ENCODE measurements around the gene PRPH2. TPM values are rescaled to one million over a fixed set of nuclear protein-coding genes. Genes with fewer than 3 reads are reported as not detected.
"Not testable (repeated sequence)": the region's sequence is repeated elsewhere in the genome, so short reads cannot be mapped to it uniquely, and the experiment has no call there.

Gene PRPH2
- total RNA-seq, 2 experiments from 2014 or later, result not detected

GRCh38 chr6:42704251-42704936, 18.0 kb downstream of the PRPH2 start:
- H3K9me3 ChIP-seq (ENCODE audit: low read length), result no peaks in the 10 kb centered on the region
- TF ChIP-seq CTCF (conservative IDR thresholded peaks at IDR 0.05; ENCODE audit: low read length) (no peak), EZH2phosphoT487 (IDR thresholded peaks at IDR 0.05; ENCODE audit: borderline replicate concordance, low read depth, low read length) (no peak)
- H3K79me2 ChIP-seq (ENCODE audit: insufficient read depth, low read depth, low read length), result no peaks in the 10 kb centered on the region
- CTCF ChIA-PET (ENCODE audit: unreplicated experiment), result interaction anchor here (0.6 kb wide), 1 partner anchor 109 kb away, joined by 3 read pairs; no protein-coding TSS in a partner anchor
- intact Hi-C loops (cut with micrococcal nuclease; ENCODE audit: unreplicated experiment), result no loop called here
- no TSS peak for BruUV-seq (replicated peaks)
- H3K9me2 ChIP-seq (ENCODE audit: insufficient read depth, low read length), result no peaks in the 10 kb centered on the region
- POLR2A ChIA-PET, result interaction anchor here (0.6 kb wide), 1 partner anchor 36 kb away, joined by 4 read pairs; no protein-coding TSS in a partner anchor
- H3K4me1 ChIP-seq (ENCODE audit: insufficient read depth, low read length, poor library complexity, severe bottlenecking), result no peaks in the 10 kb centered on the region
- H3K36me3 ChIP-seq (ENCODE audit: insufficient read depth, low read length), result no peaks in the 10 kb centered on the region
- no peak overlapping the region for H3K4me2 ChIP-seq (ENCODE audit: low read length)
- H4K20me1 ChIP-seq (ENCODE audit: insufficient read depth, low read length), result no peaks in the 10 kb centered on the region
- H2AFZ ChIP-seq (ENCODE audit: low read length), result no peak overlapping the region
- H3K27ac ChIP-seq (ENCODE audit: low read depth, low read length, poor library complexity, severe bottlenecking), result no peak overlapping the region
- no peak for DNase-seq (ENCODE audit: low spot score)
- no peak overlapping the region for H3K4me3 ChIP-seq (ENCODE audit: low read depth, low read length, poor library complexity, severe bottlenecking)

DNA sequence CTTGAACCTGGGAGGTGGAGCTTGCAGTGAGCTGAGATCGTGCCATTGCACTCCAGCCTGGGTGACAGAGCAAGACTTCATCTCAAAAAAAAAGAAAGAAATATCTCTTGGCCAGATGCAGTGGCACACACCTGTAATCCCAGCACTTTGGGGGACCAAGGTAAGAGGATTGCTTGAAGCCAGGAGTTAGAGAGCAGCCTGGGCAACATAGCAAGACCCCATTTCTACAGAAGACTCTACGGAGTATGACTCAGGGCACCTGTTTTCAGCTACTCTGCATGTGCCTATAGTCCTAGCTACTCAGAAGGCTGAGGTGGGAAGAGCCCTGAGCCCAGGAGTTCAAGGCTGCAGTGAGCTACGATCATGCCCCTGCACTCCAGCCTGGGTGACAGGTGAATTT, 19.6 kb downstream of the PRPH2 start:
- H3K27ac ChIP-seq (ENCODE audit: low read depth, low read length, poor library complexity, severe bottlenecking); H3K9me3 ChIP-seq (ENCODE audit: low read length); H3K4me1 ChIP-seq (ENCODE audit: insufficient read depth, low read length, poor library complexity, severe bottlenecking); CTCF ChIA-PET (ENCODE audit: unreplicated experiment); H3K9me2 ChIP-seq (ENCODE audit: insufficient read depth, low read length); H3K4me2 ChIP-seq (ENCODE audit: low read length); H2AFZ ChIP-seq (ENCODE audit: low read length); H3K4me3 ChIP-seq (ENCODE audit: low read depth, low read length, poor library complexity, severe bottlenecking); DNase-seq (ENCODE audit: low spot score); BruUV-seq (replicated peaks); H3K79me2 ChIP-seq (ENCODE audit: insufficient read depth, low read depth, low read length); H4K20me1 ChIP-seq (ENCODE audit: insufficient read depth, low read length); H3K36me3 ChIP-seq (ENCODE audit: insufficient read depth, low read length); intact Hi-C loops (cut with micrococcal nuclease; ENCODE audit: unreplicated experiment): not testable (repeated sequence)
- POLR2A ChIA-PET, result interaction anchor here (1.3 to 1.8 kb wide), 2 partner anchors 12 to 27 kb away, joined by 5 to 10 read pairs; no protein-coding TSS in a partner anchor

GRCh38 chr6:42702200-42702599, 20.2 kb downstream of the PRPH2 start:
- H2AFZ ChIP-seq (ENCODE audit: low read length), result no peak overlapping the region
- no peaks in the 10 kb centered on the region for H3K9me3 ChIP-seq (ENCODE audit: low read length)
- no peak for DNase-seq (ENCODE audit: low spot score)
- no peaks in the 10 kb centered on the region for H3K4me1 ChIP-seq (ENCODE audit: insufficient read depth, low read length, poor library complexity, severe bottlenecking)
- H3K27ac ChIP-seq (ENCODE audit: low read depth, low read length, poor library complexity, severe bottlenecking), result no peak overlapping the region
- H3K4me2 ChIP-seq (ENCODE audit: low read length), result no peak overlapping the region
- TF ChIP-seq CTCF (conservative IDR thresholded peaks at IDR 0.05; ENCODE audit: low read length), result no peak
- TF ChIP-seq EZH2phosphoT487 (IDR thresholded peaks at IDR 0.05; ENCODE audit: borderline replicate concordance, low read depth, low read length), result no peak
- intact Hi-C loops (cut with micrococcal nuclease; ENCODE audit: unreplicated experiment), result no loop called here
- H3K79me2 ChIP-seq (ENCODE audit: insufficient read depth, low read depth, low read length), result no peaks in the 10 kb centered on the region
- no peaks in the 10 kb centered on the region for H4K20me1 ChIP-seq (ENCODE audit: insufficient read depth, low read length)
- CTCF ChIA-PET (ENCODE audit: unreplicated experiment), result no interaction called here
- H3K36me3 ChIP-seq (ENCODE audit: insufficient read depth, low read length), result no peaks in the 10 kb centered on the region
- no peaks in the 10 kb centered on the region for H3K9me2 ChIP-seq (ENCODE audit: insufficient read depth, low read length)
- BruUV-seq (replicated peaks), result no TSS peak
- no peak overlapping the region for H3K4me3 ChIP-seq (ENCODE audit: low read depth, low read length, poor library complexity, severe bottlenecking)
- POLR2A ChIA-PET, result interaction anchor here (0.6 to 2.3 kb wide), 3 partner anchors 12 to 172 kb away, joined by 6 to 10 read pairs (median 9); no protein-coding TSS in a partner anchor

Data from OCI-LY7 (cell line).